GM21717 (cell line): Measurements from ENCODE around the gene CFAP73.

Experiments used
- ATAC-seq: cut with Tn5 transposase; IDR thresholded peaks from one replicate; pipeline ENCODE4 v1.9.1; 2021; ENCODE audit warnings: mild to moderate bottlenecking, moderate library complexity; ENCODE audit not compliant: unreplicated experiment

CFAP73 gene

DNA sequence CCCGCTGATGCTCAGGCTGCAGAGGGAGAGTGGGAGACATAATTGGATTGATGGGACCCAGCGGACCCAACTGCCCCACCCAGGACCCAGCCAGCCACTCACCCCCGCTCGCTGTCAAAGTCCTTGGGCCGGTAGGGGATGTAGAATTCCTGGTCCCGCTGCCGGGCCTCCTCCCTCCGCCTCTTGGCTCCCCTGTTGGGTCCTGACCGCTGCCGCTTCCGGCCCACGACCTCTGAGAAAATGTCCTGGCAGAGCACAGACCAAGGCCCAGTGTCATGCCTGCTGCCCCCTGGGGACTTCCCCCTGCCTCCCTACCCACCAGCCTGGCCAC is 13.5 kb downstream of the CFAP73 start:
- no peak for ATAC-seq

GRCh38 chr12:113164014-113164413 is 14.5 kb downstream of the CFAP73 start:
- ATAC-seq: no peak

GRCh38 chr12:113165521-113166450 is 16.3 kb downstream of the CFAP73 start:
- no peak for ATAC-seq

DNA sequence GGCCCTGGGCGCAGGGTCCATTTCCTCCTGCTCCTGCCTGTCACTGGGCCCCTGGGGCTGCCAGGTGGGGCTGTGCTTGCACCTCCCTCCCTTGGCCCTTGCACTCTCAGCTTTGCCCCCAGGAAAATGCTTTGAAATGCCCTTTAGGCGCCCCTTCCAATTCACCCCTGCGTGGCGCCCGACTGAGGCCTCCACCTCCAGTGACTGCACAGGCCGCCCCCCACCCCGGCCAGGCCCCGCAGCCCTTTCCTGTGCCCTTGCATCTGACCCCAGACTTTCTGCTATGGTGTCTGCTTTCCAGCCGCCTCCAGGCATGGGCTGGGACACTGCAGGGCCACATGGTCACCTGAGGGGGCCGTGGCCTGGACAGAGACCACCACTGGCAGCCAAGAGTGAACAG is 18.3 kb downstream of the CFAP73 start:
- ATAC-seq: no peak

GRCh38 chr12:113169697-113170096 is 20.2 kb downstream of the CFAP73 start:
- ATAC-seq: no peak

GRCh38 chr12:113170457-113170856 is 20.9 kb downstream of the CFAP73 start:
- ATAC-seq: no peak

GRCh38 chr12:113170926-113171325 is 21.4 kb downstream of the CFAP73 start:
- no peak for ATAC-seq

- ATAC-seq: no peak
These were observed 22.0 kb downstream of the CFAP73 start for GRCh38 chr12:113171543-113171942.

DNA sequence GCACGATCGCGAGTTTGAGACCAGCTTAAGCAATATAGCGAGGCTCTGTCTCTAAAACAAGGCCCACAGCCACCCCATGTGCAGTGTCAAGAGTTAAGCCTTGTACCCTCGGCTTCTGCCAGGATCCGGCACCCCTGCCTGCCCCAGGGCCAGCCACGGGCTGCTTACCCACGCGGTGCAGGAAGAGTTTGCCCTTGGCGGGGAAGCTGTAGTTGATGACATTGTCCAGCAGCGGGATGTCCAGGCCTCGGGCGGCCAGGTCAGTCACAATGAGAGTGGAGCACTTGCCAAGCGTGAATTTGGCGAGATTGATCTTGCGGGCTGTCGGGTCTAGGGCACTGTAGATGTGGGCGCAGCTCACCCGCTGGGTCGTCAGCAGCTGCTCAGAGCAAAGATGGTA is 22.7 kb downstream of the CFAP73 start:
- ATAC-seq: no peak

DNA sequence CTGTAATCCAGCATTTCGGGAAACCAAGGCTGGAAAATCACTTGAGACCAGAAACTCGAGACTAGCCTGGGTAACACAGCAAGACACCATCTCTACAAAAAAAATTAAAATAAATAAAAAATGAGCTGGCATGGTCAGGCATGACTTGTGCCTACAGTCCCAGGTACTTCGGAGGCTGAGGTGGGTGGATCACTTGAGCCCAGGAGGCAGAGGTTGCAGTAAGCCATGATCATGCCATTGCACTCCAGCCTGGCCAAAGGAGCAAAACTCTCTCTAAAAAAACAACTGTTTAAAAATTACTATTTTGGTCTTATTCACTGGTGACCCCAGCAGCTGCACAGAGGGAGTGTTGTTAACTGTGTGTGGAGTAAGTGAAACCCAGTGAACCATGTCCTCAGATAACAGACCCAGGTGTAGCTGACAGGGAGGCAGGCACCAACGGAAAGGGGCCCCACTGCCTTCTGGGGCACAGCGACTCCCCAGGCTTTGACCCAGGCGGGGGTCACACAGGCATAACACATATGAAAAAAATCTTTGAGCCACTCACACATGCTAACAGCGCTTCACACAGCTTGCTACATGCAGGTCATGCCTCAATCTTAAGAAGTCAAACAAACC is 23.7 kb downstream of the CFAP73 start:
- no peak for ATAC-seq

- no peak for ATAC-seq
These were observed 25.2 kb downstream of the CFAP73 start for GRCh38 chr12:113174461-113175384.

DNA sequence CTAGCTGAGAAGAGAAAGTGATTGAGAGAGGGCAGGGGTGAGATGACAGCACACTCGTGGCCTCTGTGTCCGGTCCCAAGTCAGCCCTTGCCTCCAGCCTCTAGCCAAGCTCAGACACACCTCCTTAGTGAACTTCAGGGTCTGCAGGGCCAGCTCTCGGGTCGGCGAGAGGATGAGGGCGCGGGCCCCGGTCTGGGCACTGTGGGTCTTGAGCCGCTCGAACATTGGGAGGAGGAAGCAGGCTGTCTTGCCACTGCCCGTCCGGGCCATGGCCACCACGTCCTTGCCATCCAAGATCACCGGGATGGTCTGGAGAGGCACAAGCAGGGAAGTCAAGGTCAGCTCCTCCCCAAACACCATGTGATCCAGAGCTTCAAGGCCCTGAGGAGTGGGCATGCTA is 29.5 kb downstream of the CFAP73 start:
- ATAC-seq: no peak

GRCh38 chr12:113180333-113180732 is 30.8 kb downstream of the CFAP73 start:
- no peak for ATAC-seq

DNA sequence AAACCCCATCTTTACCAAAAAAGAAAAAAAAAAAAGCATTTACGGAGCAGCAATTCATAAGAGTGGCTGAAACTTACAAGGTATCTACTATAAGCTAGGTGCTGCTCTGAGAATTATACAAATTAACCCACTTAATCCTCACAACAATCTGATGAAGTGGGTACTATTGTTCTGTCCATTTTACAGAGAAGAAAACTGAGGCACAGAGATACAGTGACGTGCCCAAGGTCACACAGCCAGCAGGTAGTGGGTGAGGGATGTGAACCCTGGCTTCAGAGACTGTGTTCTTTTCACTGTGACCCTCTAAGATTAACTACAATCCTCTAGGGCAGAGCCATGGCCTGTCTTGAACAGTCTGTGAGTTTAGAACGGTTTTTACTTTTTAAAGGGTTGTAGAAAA is 32.5 kb downstream of the CFAP73 start:
- ATAC-seq: no peak

GRCh38 chr12:113183030-113183589 is 33.6 kb downstream of the CFAP73 start:
- ATAC-seq: no peak

DNA sequence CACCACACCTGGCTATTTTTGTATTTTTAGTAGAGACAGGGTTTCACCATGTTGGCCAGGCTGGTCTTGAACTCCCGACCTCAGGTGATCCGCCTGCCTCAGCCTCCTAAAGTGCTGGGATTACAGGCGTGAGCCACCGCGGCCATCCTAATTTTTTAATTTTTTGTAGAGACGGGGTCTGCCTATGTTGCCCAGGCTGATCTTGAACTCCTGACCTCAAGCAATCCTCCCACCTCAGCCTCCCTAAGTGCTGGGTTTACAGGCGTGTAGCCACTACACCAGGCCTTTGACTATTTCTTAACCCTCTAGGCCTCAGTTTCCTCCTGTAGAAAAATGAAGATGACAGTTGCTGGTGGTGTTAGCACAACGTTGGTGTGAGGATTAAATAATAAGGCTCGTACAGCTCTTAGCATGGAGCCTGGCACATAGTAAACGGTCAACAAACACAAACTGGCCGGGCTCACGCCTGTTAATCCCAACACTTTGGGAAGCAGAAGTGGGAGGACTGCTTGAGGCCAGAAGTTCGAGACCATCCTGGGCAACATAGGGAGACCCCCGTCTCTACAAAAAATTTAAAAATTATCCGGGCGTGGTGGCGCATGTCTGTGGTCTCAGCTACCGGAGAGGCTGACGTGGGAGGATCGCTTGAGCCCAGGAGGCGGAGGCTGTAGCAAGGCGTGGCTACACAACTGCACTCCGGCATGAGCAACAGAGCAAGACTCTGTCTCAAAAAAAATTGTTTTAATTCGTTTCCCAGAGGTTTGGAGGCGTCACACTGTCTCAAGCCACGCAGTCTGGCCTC is 34.8 kb downstream of the CFAP73 start:
- ATAC-seq: peak; percentile 42

DNA sequence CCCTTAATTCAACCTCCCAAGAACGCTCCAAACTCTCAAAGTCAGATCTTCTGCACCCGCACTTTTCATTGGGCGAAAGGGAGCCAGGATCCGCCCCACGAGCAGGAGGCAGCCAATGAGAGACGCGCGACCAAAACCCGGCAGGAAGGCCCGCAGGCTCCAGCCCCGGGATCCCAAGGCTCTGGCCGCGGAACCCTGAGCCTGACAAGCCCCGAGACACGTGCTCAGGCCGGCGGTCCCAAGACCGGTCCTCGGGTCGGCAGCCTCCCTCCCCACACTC is 35.3 kb downstream of the CFAP73 start:
- ATAC-seq: peak; percentile 87

GRCh38 chr12:113185180-113186032 is 35.9 kb downstream of the CFAP73 start, which contains the start of the genes DDX54 and RITA1:
Gene DDX54, minus strand, starts transcription at chr12:113185478. Its CDS starts 27 bp downstream, at chr12:113185451.
Gene RITA1, plus strand, starts transcription at chr12:113185721. Its CDS starts 1,026 bp downstream, at chr12:113186747.
- ATAC-seq: peak; percentile 47

DNA sequence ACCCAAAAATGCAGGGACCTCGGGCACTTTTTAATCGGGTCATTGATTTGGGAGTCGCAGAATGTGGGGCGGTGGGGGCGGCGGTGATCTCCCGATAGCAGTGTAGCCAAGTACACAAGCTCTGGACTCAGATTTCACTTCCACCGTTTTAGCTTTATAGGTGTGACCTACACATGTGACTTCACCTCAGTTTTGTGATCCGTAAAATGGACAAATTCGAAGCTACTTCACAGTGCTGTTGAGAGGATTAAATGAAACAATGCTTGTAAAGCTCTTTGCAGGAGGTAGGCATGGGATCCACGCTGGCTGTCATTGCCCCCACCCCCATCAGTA is 36.5 kb downstream of the CFAP73 start:
- peak; percentile 1 for ATAC-seq
